GM12875 (cell line): ENCODE data around the gene SUV39H1.

Experiments used
- H3K4me3 ChIP-seq: one replicate; pipeline ENCODE4 v1.5.1; 2011; ENCODE audit warnings: low read depth, low read length, control low read depth
- TF ChIP-seq, protein P1 (sequence below): IDR thresholded peaks from 2 replicates; pipeline ENCODE4 v1.5.1; 2011; ENCODE audit warnings: low read depth, mild to moderate bottlenecking, control low read depth, inconsistent platforms, low read length, moderate library complexity, borderline replicate concordance; ENCODE audit not compliant: insufficient read depth

Gene SUV39H1

GRCh38 chrX:48694776-48695533, 1.6 kb upstream of the SUV39H1 start:
- H3K4me3 ChIP-seq = no peak overlapping the region

DNA sequence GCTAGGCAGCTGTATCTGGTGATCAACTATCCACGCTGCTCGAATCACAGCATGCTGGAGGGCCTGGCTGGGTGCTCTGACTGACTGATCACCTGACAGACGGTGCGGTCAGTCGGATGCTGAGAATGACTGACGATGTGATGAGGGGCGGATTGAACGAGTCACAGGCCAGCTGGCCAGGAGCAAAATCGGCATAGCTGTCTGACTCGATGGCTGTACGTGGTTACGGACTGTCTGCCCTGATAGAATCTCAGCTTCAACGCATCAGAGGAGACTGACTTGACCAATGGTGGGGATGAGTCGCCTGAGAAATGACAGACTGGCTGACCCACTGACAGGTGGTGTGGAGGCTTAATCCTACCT, 1.0 kb upstream of the SUV39H1 start:
- TF ChIP-seq, protein P1, sequence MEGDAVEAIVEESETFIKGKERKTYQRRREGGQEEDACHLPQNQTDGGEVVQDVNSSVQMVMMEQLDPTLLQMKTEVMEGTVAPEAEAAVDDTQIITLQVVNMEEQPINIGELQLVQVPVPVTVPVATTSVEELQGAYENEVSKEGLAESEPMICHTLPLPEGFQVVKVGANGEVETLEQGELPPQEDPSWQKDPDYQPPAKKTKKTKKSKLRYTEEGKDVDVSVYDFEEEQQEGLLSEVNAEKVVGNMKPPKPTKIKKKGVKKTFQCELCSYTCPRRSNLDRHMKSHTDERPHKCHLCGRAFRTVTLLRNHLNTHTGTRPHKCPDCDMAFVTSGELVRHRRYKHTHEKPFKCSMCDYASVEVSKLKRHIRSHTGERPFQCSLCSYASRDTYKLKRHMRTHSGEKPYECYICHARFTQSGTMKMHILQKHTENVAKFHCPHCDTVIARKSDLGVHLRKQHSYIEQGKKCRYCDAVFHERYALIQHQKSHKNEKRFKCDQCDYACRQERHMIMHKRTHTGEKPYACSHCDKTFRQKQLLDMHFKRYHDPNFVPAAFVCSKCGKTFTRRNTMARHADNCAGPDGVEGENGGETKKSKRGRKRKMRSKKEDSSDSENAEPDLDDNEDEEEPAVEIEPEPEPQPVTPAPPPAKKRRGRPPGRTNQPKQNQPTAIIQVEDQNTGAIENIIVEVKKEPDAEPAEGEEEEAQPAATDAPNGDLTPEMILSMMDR = no peak
- peak overlapping the region; percentile 63 for H3K4me3 ChIP-seq

More at GRCh38 chrX:48694776-48695533, 1.6 kb upstream of the SUV39H1 start:
- TF ChIP-seq, protein P1 = no peak

GRCh38 chrX:48695925-48696300, 621 bp upstream of the SUV39H1 start:
- H3K4me3 ChIP-seq = peak overlapping the region; percentile 63
- TF ChIP-seq, protein P1 = no peak

DNA sequence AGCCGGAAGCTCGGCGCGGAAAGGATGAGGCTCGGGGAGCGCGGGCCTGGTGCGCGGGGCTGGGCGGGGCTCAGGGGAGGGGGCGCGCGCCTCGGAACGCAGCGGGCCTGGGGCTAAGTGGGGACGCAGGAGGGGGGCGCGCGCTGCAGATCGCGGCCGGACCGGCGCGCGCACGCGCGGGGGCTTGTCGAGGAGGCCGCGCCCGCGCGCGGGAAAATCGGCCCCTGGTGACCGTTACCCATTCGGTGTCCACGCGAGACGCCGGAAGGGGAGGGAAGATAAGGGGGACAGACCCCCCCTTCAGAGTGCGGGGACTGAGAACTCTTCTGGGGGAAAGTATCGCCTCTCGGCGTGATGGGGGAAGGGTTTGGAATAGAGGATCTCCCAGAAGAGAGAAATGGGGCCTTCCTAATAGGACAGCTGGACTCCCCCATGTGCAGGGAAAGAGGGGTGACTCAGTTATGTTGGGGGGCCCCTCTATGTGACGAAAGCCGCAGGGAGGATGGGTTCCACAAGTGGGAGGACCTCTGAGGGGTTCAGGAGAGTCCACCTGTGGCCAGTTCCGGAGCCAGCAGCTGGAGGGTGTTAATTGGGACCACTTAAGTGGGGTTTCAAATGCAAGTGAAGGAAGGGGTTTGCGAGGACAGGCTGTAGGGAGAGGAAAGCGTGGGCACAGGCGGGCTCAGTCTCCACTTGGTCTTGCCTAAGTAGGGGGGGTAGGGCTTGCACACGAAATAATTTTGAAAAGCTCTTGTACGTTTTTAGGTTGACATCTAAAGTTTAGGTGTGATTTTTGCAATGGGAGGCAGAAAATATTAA, 584 bp downstream of the SUV39H1 start:
- TF ChIP-seq, protein P1 = no peak
- peak overlapping the region; percentile 63 for H3K4me3 ChIP-seq

DNA sequence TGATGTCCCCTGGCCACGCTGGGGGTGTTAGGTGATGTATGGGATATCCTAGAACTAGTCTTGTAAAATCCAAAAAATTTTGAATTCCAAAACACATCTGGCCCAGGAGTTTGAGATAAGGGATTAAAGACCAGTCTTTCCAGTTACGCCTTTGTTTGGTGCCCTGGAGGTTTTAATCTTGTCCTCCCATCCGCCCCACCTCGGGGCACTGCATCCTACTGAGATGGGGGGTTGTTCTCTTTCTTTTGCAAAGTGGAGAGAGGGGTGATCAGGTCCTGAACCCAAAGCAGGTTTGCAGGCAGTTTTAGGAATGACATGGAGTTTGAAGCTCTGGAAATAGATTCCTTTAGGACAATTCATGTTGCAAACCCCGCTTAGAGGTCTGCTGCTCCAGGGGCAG, 1.8 kb downstream of the SUV39H1 start:
- no peak overlapping the region for H3K4me3 ChIP-seq
- TF ChIP-seq, protein P1 = no peak

- H3K4me3 ChIP-seq = no peak overlapping the region
- TF ChIP-seq, protein P1 = no peak
Observed at GRCh38 chrX:48700246-48700645, 3.7 kb downstream of the SUV39H1 start.
